Neuronal stem cell (in vitro differentiated cells): Measurements from ENCODE around the gene STAT1.

ENCODE experiments used
- DNase-seq: peaks from one replicate; pipeline ENCODE4 v3.0.0-alpha.2; 2013; ENCODE audit warnings: low spot score
- H2AFZ ChIP-seq: one replicate; pipeline ENCODE4 v1.6.1; 2013; ENCODE audit warnings: mild to moderate bottlenecking, low read length, inconsistent platforms
- H2AK5ac ChIP-seq: 2 replicates; pipeline ENCODE4 v1.6.1; 2013; ENCODE audit warnings: low read depth, mild to moderate bottlenecking, inconsistent platforms, low read length, moderate library complexity, mixed read lengths
- H2BK120ac ChIP-seq: 2 replicates; pipeline ENCODE4 v1.6.1; 2013; ENCODE audit warnings: low read depth, mild to moderate bottlenecking, inconsistent platforms, low read length, moderate library complexity, mixed read lengths
- H2BK12ac ChIP-seq: one replicate; pipeline ENCODE4 v1.6.1; 2013; ENCODE audit warnings: low read length, inconsistent platforms
- H2BK15ac ChIP-seq: 2 replicates; pipeline ENCODE4 v1.6.1; 2013; ENCODE audit warnings: mild to moderate bottlenecking, low read length, inconsistent platforms, mixed read lengths
- H2BK5ac ChIP-seq: one replicate; pipeline ENCODE4 v1.6.1; 2013; ENCODE audit warnings: inconsistent platforms, mild to moderate bottlenecking, low read length, moderate library complexity
- H3K14ac ChIP-seq: one replicate; pipeline ENCODE4 v1.6.1; 2013; ENCODE audit warnings: low read length, inconsistent platforms
- H3K18ac ChIP-seq: 2 replicates; pipeline ENCODE4 v1.6.1; 2013; ENCODE audit warnings: low read length, inconsistent platforms
- H3K23ac ChIP-seq: 2 replicates; pipeline ENCODE4 v1.6.1; 2013; ENCODE audit warnings: low read depth, mild to moderate bottlenecking, mixed read lengths, low read length, inconsistent platforms; ENCODE audit not compliant: poor library complexity
- H3K27ac ChIP-seq: replicated peaks from 3 replicates; pipeline ENCODE4 v1.5.1; 2013; ENCODE audit warnings: low read length, inconsistent platforms
- H3K27me3 ChIP-seq, 3 experiments: 2 replicates each; pipeline ENCODE4 v1.6.1; 2013; ENCODE audit warnings: low read length in 3 of 3, mild to moderate bottlenecking in 2 of 3, inconsistent platforms in 1 of 3, low read depth in 1 of 3, mixed read lengths in 1 of 3, moderate library complexity in 1 of 3; ENCODE audit not compliant: control insufficient read depth in 3 of 3, insufficient read depth in 3 of 3
- H3K36me3 ChIP-seq, 2 donors: replicated peaks in 1 of 2; 2 replicates each; pipeline ENCODE4 v1.6.1; 2013; ENCODE audit warnings: low read length in 2 of 2; ENCODE audit not compliant: control insufficient read depth in 2 of 2, insufficient read depth in 2 of 2
- H3K4ac ChIP-seq: 2 replicates; pipeline ENCODE4 v1.6.1; 2013; ENCODE audit warnings: inconsistent platforms, mild to moderate bottlenecking, low read length, moderate library complexity
- H3K4me1 ChIP-seq, 2 donors: 1 replicate in 1 of 2; 2 replicates in 1 of 2; pipeline ENCODE4 v1.6.1; 2013; ENCODE audit warnings: low read length in 2 of 2, low read depth in 1 of 2; ENCODE audit not compliant: control insufficient read depth in 2 of 2, insufficient read depth in 1 of 2
- H3K4me2 ChIP-seq: one replicate; pipeline ENCODE4 v1.6.1; 2013; ENCODE audit warnings: mild to moderate bottlenecking, low read length, inconsistent platforms; ENCODE audit not compliant: insufficient read depth, poor library complexity, severe bottlenecking
- H3K4me3 ChIP-seq, 2 donors: 2 replicates each; pipeline ENCODE4 v1.5.1; 2013; ENCODE audit warnings: low read length in 2 of 2, mild to moderate bottlenecking in 2 of 2, inconsistent platforms in 1 of 2, moderate library complexity in 1 of 2
- H3K79me1 ChIP-seq: one replicate; pipeline ENCODE4 v1.6.1; 2013; ENCODE audit warnings: low read depth, mild to moderate bottlenecking, inconsistent platforms, low read length, moderate library complexity
- H3K9ac ChIP-seq: one replicate; pipeline ENCODE4 v1.6.1; 2013; ENCODE audit warnings: mild to moderate bottlenecking, low read depth, low read length, inconsistent platforms; ENCODE audit not compliant: poor library complexity
- H3K9me3 ChIP-seq, 2 donors: replicated peaks in 1 of 2; 2 replicates each; pipeline versions ENCODE3 to v1.6.1; 2013; ENCODE audit warnings: low read length in 2 of 2, mild to moderate bottlenecking in 2 of 2, inconsistent platforms in 1 of 2, low read depth in 1 of 2, mixed read lengths in 1 of 2, moderate library complexity in 1 of 2; ENCODE audit not compliant: control insufficient read depth in 2 of 2, insufficient read depth in 1 of 2
- H4K8ac ChIP-seq: one replicate; pipeline ENCODE4 v1.6.1; 2013; ENCODE audit warnings: low read depth, mild to moderate bottlenecking, inconsistent platforms, low read length, moderate library complexity
- H4K91ac ChIP-seq: one replicate; pipeline ENCODE4 v1.6.1; 2013; ENCODE audit warnings: low read length, low read depth, mild to moderate bottlenecking, inconsistent platforms; ENCODE audit not compliant: poor library complexity
- WGBS, 2 donors: extraction: QIAGEN DNeasy Blood & Tissue Kit; methylation state at CpG; one replicate each; pipeline ENCODE4 v1.1.7; 2013; ENCODE audit warnings: missing lambda C conversion rate in 2 of 2, mixed read lengths in 1 of 2; ENCODE audit not compliant: insufficient read length in 2 of 2, insufficient replicate concordance in 1 of 2; ENCODE audit errors: extremely low coverage in 2 of 2; 5-methylcytosine and 5-hydroxymethylcytosine counted together

STAT1 gene

DNA sequence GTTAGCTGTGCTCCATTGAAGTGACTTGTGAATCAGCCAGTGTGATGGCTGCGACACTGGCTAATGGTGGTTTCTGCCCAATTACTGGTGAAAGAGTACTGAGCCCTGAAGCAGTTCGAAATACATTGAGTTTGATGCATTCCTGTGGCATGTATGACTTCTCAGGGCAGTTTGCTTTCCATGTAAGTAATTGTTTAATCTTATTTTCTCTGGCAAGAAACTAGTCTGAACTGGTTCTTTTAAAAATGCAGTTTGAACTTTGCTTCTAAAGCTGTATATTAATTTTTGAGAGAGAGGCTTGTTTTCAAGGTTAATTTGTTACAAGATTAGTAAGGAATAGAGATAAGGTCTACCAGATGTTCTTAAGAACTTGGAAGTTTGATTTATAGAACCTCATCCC lies 86.7 kb downstream of the STAT1 start:
- H3K23ac ChIP-seq, result no peak overlapping the region
- no peak overlapping the region for H4K91ac ChIP-seq
- H3K27me3 ChIP-seq, result no peaks in the 10 kb centered on the region
- H3K14ac ChIP-seq, result no peak overlapping the region
- no peak overlapping the region for H2AK5ac ChIP-seq
- H3K4me1 ChIP-seq, result peaks cover 0 to under 1% of the 10 kb centered on the region in 2 donors
- no peak overlapping the region for H3K4me3 ChIP-seq
- H3K79me1 ChIP-seq, result no peaks in the 10 kb centered on the region
- no peak overlapping the region for H3K9ac ChIP-seq
- no CpG with 5 or more reads among the region's 2 CpGs for WGBS, 2 donors
- no peak overlapping the region for H2BK12ac ChIP-seq
- H2BK15ac ChIP-seq, result no peak overlapping the region
- H3K9me3 ChIP-seq, result peaks cover 0 to 2% of the 10 kb centered on the region in 2 donors
- no peak overlapping the region for H4K8ac ChIP-seq
- H2BK5ac ChIP-seq, result no peak overlapping the region
- H3K36me3 ChIP-seq, result peaks cover 2 to 82% of the 10 kb centered on the region in 2 donors
- H2BK120ac ChIP-seq, result no peak overlapping the region
- no peak overlapping the region for H2AFZ ChIP-seq
- H3K27ac ChIP-seq, result no peak overlapping the region
- no peak overlapping the region for H3K4ac ChIP-seq
- no peak for DNase-seq
- no peak overlapping the region for H3K18ac ChIP-seq
- no peak overlapping the region for H3K4me2 ChIP-seq

DNA sequence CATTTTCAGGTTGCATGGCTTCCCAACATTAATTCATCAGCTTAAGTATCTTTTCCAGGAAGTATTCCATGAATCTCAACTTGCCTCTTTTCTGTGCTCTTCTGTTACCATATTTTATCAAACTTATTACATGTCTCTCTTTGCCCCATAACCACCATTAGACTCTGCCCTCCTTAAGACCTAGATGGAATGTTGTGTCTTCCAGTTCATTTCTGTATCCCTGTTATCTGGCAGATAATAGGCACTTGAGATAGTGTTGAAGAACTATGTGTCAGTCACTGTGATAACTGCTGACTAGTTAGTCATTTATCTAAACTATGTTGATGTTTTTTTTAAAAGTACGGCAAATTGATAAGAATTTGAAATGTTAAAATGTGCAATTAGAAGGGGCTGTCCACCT lies 91.6 kb downstream of the STAT1 start:
- no peak overlapping the region for H3K4ac ChIP-seq

DNA sequence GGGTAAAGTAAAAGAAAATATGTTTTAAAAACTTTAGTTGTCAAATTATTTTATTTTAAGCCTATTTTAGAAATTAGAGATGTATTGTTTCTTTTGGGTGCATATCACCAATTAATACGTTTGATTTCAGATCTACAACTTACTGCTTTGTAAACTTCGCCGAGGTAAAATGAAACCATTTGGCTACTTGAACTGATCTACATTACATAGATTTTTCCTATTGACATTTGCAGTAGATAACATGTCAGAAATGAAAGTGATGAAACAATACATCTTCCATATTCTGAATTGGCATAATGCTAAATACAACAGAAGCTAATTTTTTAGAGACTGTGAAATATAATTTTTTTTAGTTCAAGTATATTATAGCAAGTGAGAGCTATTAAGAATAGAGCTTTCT lies 93.9 kb downstream of the STAT1 start:
- Histone ChIP-seq H3K23ac (no peak overlapping the region), H3K18ac (no peak overlapping the region), H3K4me1 (no peaks in the 10 kb centered on the region), H3K36me3 (peaks cover 2 to 76% of the 10 kb centered on the region in 2 donors), H4K8ac (no peak overlapping the region), H2AFZ (no peak overlapping the region), H3K27ac (no peak overlapping the region), H4K91ac (no peak overlapping the region), H3K4ac (no peak overlapping the region), H3K4me2 (no peak overlapping the region), H3K9me3 (peaks cover 0 to 3% of the 10 kb centered on the region in 2 donors), H2BK12ac (no peak overlapping the region), H2BK5ac (no peak overlapping the region), H3K27me3 (no peaks in the 10 kb centered on the region), H2BK15ac (no peak overlapping the region), H3K9ac (no peak overlapping the region), H2BK120ac (no peak overlapping the region), H3K4me3 (no peak overlapping the region), H3K79me1 (no peaks in the 10 kb centered on the region), H2AK5ac (no peak overlapping the region), H3K14ac (no peak overlapping the region)
- DNase-seq, result no peak
- no CpG with 5 or more reads among the region's 3 CpGs for WGBS, 2 donors

More for the DNA sequence above, 91.6 kb downstream of the STAT1 start:
- H2BK5ac ChIP-seq, result no peak overlapping the region
- no peak overlapping the region for H2BK120ac ChIP-seq
- H3K14ac ChIP-seq, result no peak overlapping the region
- H4K91ac ChIP-seq, result no peak overlapping the region
- no peak for DNase-seq
- peaks cover 0 to 3% of the 10 kb centered on the region in 2 donors for H3K9me3 ChIP-seq
- H2AFZ ChIP-seq, result no peak overlapping the region
- H3K4me3 ChIP-seq, result no peak overlapping the region
- H3K27me3 ChIP-seq, result no peaks in the 10 kb centered on the region
- H3K23ac ChIP-seq, result no peak overlapping the region
- no CpG with 5 or more reads among the region's 1 CpG for WGBS, 2 donors
- no peaks in the 10 kb centered on the region for H3K4me1 ChIP-seq
- no peak overlapping the region for H2BK12ac ChIP-seq
- H3K4me2 ChIP-seq, result no peak overlapping the region
- no peak overlapping the region for H3K27ac ChIP-seq
- H3K18ac ChIP-seq, result no peak overlapping the region
- no peak overlapping the region for H4K8ac ChIP-seq
- no peak overlapping the region for H3K9ac ChIP-seq
- peaks cover 2 to 77% of the 10 kb centered on the region in 2 donors for H3K36me3 ChIP-seq
- H2AK5ac ChIP-seq, result no peak overlapping the region
- H3K79me1 ChIP-seq, result no peaks in the 10 kb centered on the region
- no peak overlapping the region for H2BK15ac ChIP-seq
